CD14-positive monocyte (primary cell): ENCODE measurements around the gene RPL9. TPM values are rescaled to one million over a fixed set of nuclear protein-coding genes. Genes with fewer than 3 reads are reported as not detected.

Experiments used
- DNase-seq, 3 donors: peaks; one replicate each; pipeline ENCODE4 v3.0.0-alpha.2; 2011 to 2022
- H2AFZ ChIP-seq: 2 replicates; pipeline ENCODE4 v1.6.0; 2012; ENCODE audit warnings: mild to moderate bottlenecking, low read depth, low read length, inconsistent platforms; ENCODE audit not compliant: insufficient read depth, poor library complexity, severe bottlenecking
- H3K27ac ChIP-seq, 2 donors: 1 replicate in 1 of 2; 2 replicates in 1 of 2; pipeline ENCODE4 v1.5.1; 2012 to 2013; ENCODE audit warnings: low read length in 2 of 2, control low read depth in 1 of 2, inconsistent platforms in 1 of 2, low read depth in 1 of 2, mild to moderate bottlenecking in 1 of 2
- H3K27me3 ChIP-seq, 2 donors: one replicate each; pipeline versions ENCODE4 v1.6.0 to v1.6.1; 2011 to 2013; ENCODE audit warnings: low read length in 2 of 2; ENCODE audit not compliant: control insufficient read depth in 2 of 2, insufficient read depth in 2 of 2
- H3K36me3 ChIP-seq, 2 donors: replicated peaks in 1 of 2; 1 replicate in 1 of 2; 2 replicates in 1 of 2; pipeline versions ENCODE4 v1.5.1 to v1.6.1; 2012 to 2013; ENCODE audit warnings: low read length in 2 of 2, control low read depth in 1 of 2, inconsistent platforms in 1 of 2, mild to moderate bottlenecking in 1 of 2; ENCODE audit not compliant: insufficient read depth in 2 of 2, control insufficient read depth in 1 of 2
- H3K4me1 ChIP-seq, 2 donors: 1 replicate in 1 of 2; 2 replicates in 1 of 2; pipeline versions ENCODE4 v1.5.1 to v1.6.1; 2012 to 2013; ENCODE audit warnings: low read length in 2 of 2, control low read depth in 1 of 2, inconsistent platforms in 1 of 2, mild to moderate bottlenecking in 1 of 2, moderate library complexity in 1 of 2; ENCODE audit not compliant: insufficient read depth in 2 of 2, control insufficient read depth in 1 of 2
- H3K4me2 ChIP-seq: replicated peaks from 2 replicates; pipeline ENCODE3; 2012; ENCODE audit warnings: low read length, moderate library complexity, mild to moderate bottlenecking; ENCODE audit not compliant: poor library complexity, severe bottlenecking; ENCODE audit errors: extremely low read depth
- H3K4me3 ChIP-seq, 3 experiments: fragments of 200-600 bp in 1 of 3; sonication (generic) in 1 of 3; replicated peaks in 1 of 3; 1 replicate in 2 of 3; 2 replicates in 1 of 3; pipeline ENCODE4 v1.5.1; 2011 to 2013; ENCODE audit warnings: low read length in 3 of 3, mild to moderate bottlenecking in 3 of 3, control low read depth in 2 of 3, low read depth in 2 of 3, inconsistent platforms in 1 of 3, moderate library complexity in 1 of 3
- H3K79me2 ChIP-seq: 2 replicates; pipeline ENCODE4 v1.6.0; 2012; ENCODE audit warnings: mild to moderate bottlenecking, control low read depth, inconsistent platforms, low read length, moderate library complexity; ENCODE audit not compliant: insufficient read depth
- H3K9ac ChIP-seq: 2 replicates; pipeline ENCODE4 v1.6.0; 2017; ENCODE audit warnings: low read length, mild to moderate bottlenecking; ENCODE audit not compliant: insufficient read depth, poor library complexity, severe bottlenecking
- H3K9me3 ChIP-seq, 2 donors: replicated peaks in 1 of 2; 1 replicate in 1 of 2; 2 replicates in 1 of 2; pipeline versions ENCODE4 v1.5.1 to v1.6.1; 2012 to 2013; ENCODE audit warnings: low read length in 2 of 2, control low read depth in 1 of 2; ENCODE audit not compliant: control insufficient read depth in 1 of 2, insufficient read depth in 1 of 2
- H4K20me1 ChIP-seq: 2 replicates; pipeline ENCODE4 v1.6.0; 2012; ENCODE audit warnings: mild to moderate bottlenecking, low read length, control low read depth, moderate library complexity; ENCODE audit not compliant: insufficient read depth
- H3K27ac Mint-ChIP-seq, 7 donors: one replicate each; pipeline ENCODE4 v1.8.0; 2020; ENCODE audit warnings: mild to moderate bottlenecking in 7 of 7, mixed read lengths in 7 of 7, moderate library complexity in 6 of 7, inconsistent platforms in 2 of 7
- H3K27me3 Mint-ChIP-seq, 3 donors: one replicate each; pipeline ENCODE4 v1.8.0; 2021 to 2022; ENCODE audit warnings: low read depth in 3 of 3, mild to moderate bottlenecking in 3 of 3, mixed read lengths in 3 of 3, moderate library complexity in 3 of 3, inconsistent platforms in 1 of 3
- H3K36me3 Mint-ChIP-seq, 2 donors: one replicate each; pipeline ENCODE4 v1.8.0; 2020; ENCODE audit warnings: mixed read lengths in 2 of 2, inconsistent platforms in 1 of 2, mild to moderate bottlenecking in 1 of 2
- H3K4me1 Mint-ChIP-seq: one replicate; pipeline ENCODE4 v1.8.0; 2020; ENCODE audit warnings: mild to moderate bottlenecking, mixed read lengths
- H3K4me3 Mint-ChIP-seq, 2 donors: one replicate each; pipeline ENCODE4 v1.8.0; 2020; ENCODE audit warnings: mild to moderate bottlenecking in 2 of 2, mixed read lengths in 2 of 2, moderate library complexity in 1 of 2
- H3K9me3 Mint-ChIP-seq, 7 donors: one replicate each; pipeline ENCODE4 v1.8.0; 2020 to 2022; ENCODE audit warnings: mixed read lengths in 7 of 7, mild to moderate bottlenecking in 6 of 7, moderate library complexity in 6 of 7, inconsistent platforms in 2 of 7
- WGBS: methylation state at CpG from one replicate; pipeline ENCODE4 v1.1.5; 2013; ENCODE audit warnings: missing lambda C conversion rate; ENCODE audit not compliant: insufficient coverage; 5-methylcytosine and 5-hydroxymethylcytosine counted together
- intact Hi-C, 2 donors: fragments of 100-400 bp; cut with micrococcal nuclease; formaldehyde crosslinking; loops; one replicate each; pipeline versions ENCODE4 v1.15.0 to v1.15.1; 2023
- polyA plus RNA-seq, 3 donors: library from polyadenylated mRNA; depleted of rRNA in 1 of 3; unstranded in 2 of 3; stranded (reverse) in 1 of 3; fragments of 300-500 nt in 2 of 3; fragments of >200 nt in 1 of 3; fragmentation: Illumina TruSeq in 2 of 3; gene quantifications; 1 replicate in 2 of 3; 2 replicates in 1 of 3; pipeline ENCODE4 v1.2.3, GENCODE V29; 2012 to 2021
- TF ChIP-seq, protein P1 (sequence below): fragments of 200-600 bp; IDR thresholded peaks from one replicate; pipeline ENCODE4 v1.8.0; 2022; ENCODE audit warnings: antibody characterized with exemption, mild to moderate bottlenecking

RPL9 gene
- polyA plus RNA-seq, 3 donors = 821 to 1,937 (median 828) TPM

DNA sequence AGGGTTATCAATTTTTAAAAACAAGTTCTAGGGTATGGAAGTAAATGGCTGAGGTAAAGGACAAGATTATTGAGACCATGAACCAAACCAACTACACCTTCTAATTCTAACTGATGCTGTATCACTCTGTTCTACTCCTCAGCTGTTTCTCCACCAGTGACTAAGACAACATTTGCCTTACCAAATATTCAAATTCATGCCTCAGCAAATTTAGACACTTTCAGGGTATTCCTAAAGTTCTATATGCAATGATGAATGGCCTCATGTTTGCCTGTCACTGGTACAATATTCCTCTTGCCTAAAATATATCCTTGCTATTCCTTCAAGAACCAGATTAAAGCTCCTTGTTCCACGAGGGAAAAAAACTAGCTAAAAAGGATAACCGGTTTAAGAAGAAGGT, 5.0 kb downstream of the RPL9 start:
- H4K20me1 ChIP-seq = peaks cover 61% of the 10 kb centered on the region
- no peak overlapping the region for H2AFZ ChIP-seq
- no peak for DNase-seq
- WGBS = no CpG with 5 or more reads among the region's 2 CpGs
- peaks cover 69 to 88% of the 10 kb centered on the region in 2 donors for H3K36me3 ChIP-seq
- intact Hi-C loops = loop anchor here (10.0 kb wide), 2 partner anchors 241 to 269 kb away; partner anchors contain the start of genes UBE2K (in 1 of the 2) and WDR19 (in 1 of the 2)
- H3K27ac ChIP-seq = no peak overlapping the region
- no peak overlapping the region for H3K4me3 ChIP-seq
- Mint-ChIP-seq H3K9me3 (peaks cover 0 to 1% (median 0%) of the 10 kb centered on the region in 7 donors), H3K27ac (peak overlapping the region in 1 of 7 donors; percentile 14), H3K4me3 (no peak overlapping the region), H3K4me1 (peaks cover 20% of the 10 kb centered on the region), H3K36me3 (peaks cover 69 to 88% of the 10 kb centered on the region in 2 donors), H3K27me3 (peaks cover 0 to 3% (median 0%) of the 10 kb centered on the region in 3 donors)
- no peaks in the 10 kb centered on the region for H3K9me3 ChIP-seq
- H3K79me2 ChIP-seq = peaks cover 37% of the 10 kb centered on the region
- TF ChIP-seq, protein P1, sequence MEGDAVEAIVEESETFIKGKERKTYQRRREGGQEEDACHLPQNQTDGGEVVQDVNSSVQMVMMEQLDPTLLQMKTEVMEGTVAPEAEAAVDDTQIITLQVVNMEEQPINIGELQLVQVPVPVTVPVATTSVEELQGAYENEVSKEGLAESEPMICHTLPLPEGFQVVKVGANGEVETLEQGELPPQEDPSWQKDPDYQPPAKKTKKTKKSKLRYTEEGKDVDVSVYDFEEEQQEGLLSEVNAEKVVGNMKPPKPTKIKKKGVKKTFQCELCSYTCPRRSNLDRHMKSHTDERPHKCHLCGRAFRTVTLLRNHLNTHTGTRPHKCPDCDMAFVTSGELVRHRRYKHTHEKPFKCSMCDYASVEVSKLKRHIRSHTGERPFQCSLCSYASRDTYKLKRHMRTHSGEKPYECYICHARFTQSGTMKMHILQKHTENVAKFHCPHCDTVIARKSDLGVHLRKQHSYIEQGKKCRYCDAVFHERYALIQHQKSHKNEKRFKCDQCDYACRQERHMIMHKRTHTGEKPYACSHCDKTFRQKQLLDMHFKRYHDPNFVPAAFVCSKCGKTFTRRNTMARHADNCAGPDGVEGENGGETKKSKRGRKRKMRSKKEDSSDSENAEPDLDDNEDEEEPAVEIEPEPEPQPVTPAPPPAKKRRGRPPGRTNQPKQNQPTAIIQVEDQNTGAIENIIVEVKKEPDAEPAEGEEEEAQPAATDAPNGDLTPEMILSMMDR = no peak
- H3K27me3 ChIP-seq = no peaks in the 10 kb centered on the region
- no peak overlapping the region for H3K4me2 ChIP-seq
- peaks cover 11 to 16% of the 10 kb centered on the region in 2 donors for H3K4me1 ChIP-seq
- H3K9ac ChIP-seq = no peak overlapping the region

DNA sequence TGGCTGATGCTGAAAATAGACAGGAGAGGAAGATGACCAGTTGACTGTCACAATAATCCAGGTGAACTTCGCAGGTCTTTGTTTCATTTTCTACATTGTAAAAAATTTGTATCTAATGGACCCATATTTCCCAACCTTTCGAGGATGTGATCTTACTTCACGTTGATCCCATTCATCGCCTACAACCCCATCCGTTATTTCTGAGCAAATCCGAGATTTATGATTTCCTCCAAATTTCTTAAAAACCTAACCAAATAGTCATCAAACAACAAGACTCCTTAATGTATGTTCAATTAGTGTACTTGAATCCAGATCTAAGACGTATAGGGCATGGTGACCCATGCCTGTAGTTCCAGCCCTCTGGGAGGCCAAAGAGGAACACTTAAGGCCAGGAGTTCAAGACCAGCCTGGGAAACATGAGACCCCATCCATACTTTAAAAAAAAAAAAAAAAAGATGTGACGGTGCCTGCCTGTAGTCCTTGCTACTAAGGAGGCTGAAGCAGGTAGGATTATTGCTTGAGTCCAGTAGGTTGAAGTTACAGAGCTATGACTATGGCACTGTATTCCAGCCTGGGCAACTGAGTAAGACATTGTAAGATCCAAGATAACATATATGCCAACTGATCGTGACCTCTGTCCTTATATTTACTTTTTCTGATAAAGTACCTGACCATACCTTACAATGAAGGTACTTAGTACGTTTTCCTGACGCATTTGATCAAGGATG, 5.7 kb downstream of the RPL9 start:
- H3K4me1 ChIP-seq = peaks cover 10 to 14% of the 10 kb centered on the region in 2 donors
- no peak overlapping the region for H2AFZ ChIP-seq
- peak overlapping the region in 2 of 7 donors; percentile 1 to 36 for H3K27ac Mint-ChIP-seq
- no peak overlapping the region for H3K27ac ChIP-seq
- 94% methylated on average over 4 of the region's 11 CpGs for WGBS
- H3K4me3 ChIP-seq = no peak overlapping the region
- no peaks in the 10 kb centered on the region for H3K27me3 ChIP-seq
- no peak for DNase-seq
- H3K36me3 ChIP-seq = peaks cover 69 to 88% of the 10 kb centered on the region in 2 donors
- peaks cover 61% of the 10 kb centered on the region for H4K20me1 ChIP-seq
- H3K27me3 Mint-ChIP-seq = peaks cover 0 to 3% (median 0%) of the 10 kb centered on the region in 3 donors
- H3K79me2 ChIP-seq = peaks cover 29% of the 10 kb centered on the region
- H3K36me3 Mint-ChIP-seq = peaks cover 69 to 91% of the 10 kb centered on the region in 2 donors
- H3K4me1 Mint-ChIP-seq = peaks cover 18% of the 10 kb centered on the region
- TF ChIP-seq, protein P1 = no peak
- peaks cover 0 to 1% (median 0%) of the 10 kb centered on the region in 7 donors for H3K9me3 Mint-ChIP-seq
- no peak overlapping the region for H3K4me2 ChIP-seq
- H3K9me3 ChIP-seq = no peaks in the 10 kb centered on the region
- intact Hi-C loops = loop anchor here (10.0 kb wide), 2 partner anchors 242 to 268 kb away; partner anchors contain the start of genes UBE2K (in 1 of the 2) and WDR19 (in 1 of the 2)
- H3K9ac ChIP-seq = no peak overlapping the region
- no peak overlapping the region for H3K4me3 Mint-ChIP-seq
